SU-DHL-6 (cell line): ENCODE data around the gene NT5DC1.
A peak's percentile ranks its signal among the peaks of the same experiment; 100 is the strongest.

Source experiments
- H2AFZ ChIP-seq: fragments of 200-600 bp; sonication (generic); 2 replicates; pipeline ENCODE4 v1.6.1; 2014; ENCODE audit warnings: low read depth, mild to moderate bottlenecking, moderate library complexity, mixed read lengths, antibody characterized with exemption, low read length; ENCODE audit not compliant: severe bottlenecking
- H3F3A ChIP-seq: fragments of 200-600 bp; shearing (Covaris generic); 2 replicates; pipeline ENCODE4 v1.6.0; 2016; ENCODE audit warnings: antibody characterized with exemption, mild to moderate bottlenecking; ENCODE audit not compliant: insufficient read depth
- H3K27ac ChIP-seq: fragments of 200-600 bp; sonication (generic); 2 replicates; pipeline ENCODE4 v1.5.1; 2016; ENCODE audit warnings: low read depth, mild to moderate bottlenecking, low read length, moderate library complexity, mixed read lengths
- H3K27me3 ChIP-seq: fragments of 200-600 bp; sonication (generic), shearing (Covaris generic); 2 replicates; pipeline ENCODE4 v1.6.0; 2014; ENCODE audit warnings: mild to moderate bottlenecking, low read length
- H3K36me3 ChIP-seq: fragments of 200-600 bp; sonication (generic); 2 replicates; pipeline ENCODE4 v1.6.1; 2014; ENCODE audit warnings: mild to moderate bottlenecking, low read length, mixed read lengths
- H3K4me2 ChIP-seq: fragments of 300-600, 200-600 bp; shearing (Covaris generic), sonication (generic); 2 replicates; pipeline ENCODE4 v1.6.0; 2014; ENCODE audit warnings: low read length, low read depth, mild to moderate bottlenecking; ENCODE audit not compliant: poor library complexity, severe bottlenecking
- H3K4me3 ChIP-seq: fragments of 200-600 bp; sonication (generic); 2 replicates; pipeline ENCODE4 v1.5.1; 2014; ENCODE audit warnings: antibody characterized with exemption, low read length, mild to moderate bottlenecking, mixed read lengths; ENCODE audit not compliant: insufficient read depth, poor library complexity, severe bottlenecking
- H3K79me2 ChIP-seq: fragments of 200-600 bp; sonication (generic); 2 replicates; pipeline ENCODE4 v1.6.1; 2014; ENCODE audit warnings: mild to moderate bottlenecking, low read length, moderate library complexity; ENCODE audit not compliant: insufficient read depth
- H3K9ac ChIP-seq: fragments of 200-600 bp; sonication (generic); 2 replicates; pipeline ENCODE4 v1.7.0; 2014; ENCODE audit warnings: mild to moderate bottlenecking, low read length
- H3K9me2 ChIP-seq: fragments of 200-600 bp; sonication (generic); replicated peaks from 2 replicates; pipeline ENCODE4 v1.6.1; 2014; ENCODE audit warnings: low read length; ENCODE audit not compliant: insufficient read depth
- H3K9me3 ChIP-seq: fragments of 200-600 bp; sonication (generic); 2 replicates; pipeline ENCODE4 v1.6.1; 2014; ENCODE audit warnings: low read length, mixed read lengths; ENCODE audit not compliant: insufficient read depth
- H4K20me1 ChIP-seq: fragments of 200-600 bp; sonication (generic); 2 replicates; pipeline ENCODE4 v1.6.1; 2014; ENCODE audit warnings: low read depth, mild to moderate bottlenecking, antibody characterized with exemption, low read length, moderate library complexity, mixed read lengths
- EZH2phosphoT487 ChIP-seq: fragments of 200-600 bp; sonication (generic), shearing (Covaris generic); conservative IDR thresholded peaks from 2 replicates; pipeline ENCODE4 v1.6.1; 2018; ENCODE audit warnings: mild to moderate bottlenecking, antibody characterized with exemption, low read length, moderate library complexity, mixed read lengths
- TF ChIP-seq, protein P1 (sequence below): fragments of 200-600 bp; sonication (generic); IDR thresholded peaks from one replicate; pipeline ENCODE4 v1.5.1; 2017; ENCODE audit warnings: antibody characterized with exemption, mild to moderate bottlenecking, low read length, moderate library complexity; ENCODE audit not compliant: insufficient read depth, poor library complexity, severe bottlenecking

Gene NT5DC1

DNA sequence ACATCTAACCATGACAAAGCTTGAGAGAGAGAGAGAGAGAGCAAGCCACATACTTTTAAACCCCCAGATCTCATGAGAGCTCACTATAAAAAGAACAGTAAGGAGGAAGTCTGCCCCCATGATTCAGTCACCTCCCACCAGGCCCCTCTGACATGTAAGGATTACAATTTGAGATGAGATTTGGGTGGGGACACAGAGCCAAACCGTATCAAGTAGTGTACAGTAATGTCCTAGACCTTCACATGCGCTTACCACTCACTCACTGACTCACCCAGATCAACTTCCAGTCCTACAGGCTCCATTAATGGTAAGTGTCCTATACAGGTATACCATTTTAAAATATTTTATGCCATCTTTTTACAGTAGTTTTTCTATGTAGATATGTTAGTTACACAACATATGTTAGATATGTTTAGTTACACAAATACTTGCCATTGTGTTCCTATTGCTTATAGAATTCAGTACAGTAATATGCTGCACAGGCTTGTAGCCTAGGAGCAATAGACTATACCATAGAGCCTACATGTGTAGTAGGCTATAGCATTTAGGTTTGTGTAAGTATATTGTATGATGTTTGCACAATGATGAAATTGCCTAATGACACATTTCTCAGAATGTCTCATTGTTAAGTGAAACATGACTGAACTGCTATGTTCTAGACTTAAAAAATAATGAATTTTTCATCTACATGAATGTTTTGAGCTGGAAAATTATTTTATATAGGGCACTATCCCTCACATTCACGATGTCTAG is 167.4 kb downstream of the NT5DC1 start:
- TF ChIP-seq, protein P1, sequence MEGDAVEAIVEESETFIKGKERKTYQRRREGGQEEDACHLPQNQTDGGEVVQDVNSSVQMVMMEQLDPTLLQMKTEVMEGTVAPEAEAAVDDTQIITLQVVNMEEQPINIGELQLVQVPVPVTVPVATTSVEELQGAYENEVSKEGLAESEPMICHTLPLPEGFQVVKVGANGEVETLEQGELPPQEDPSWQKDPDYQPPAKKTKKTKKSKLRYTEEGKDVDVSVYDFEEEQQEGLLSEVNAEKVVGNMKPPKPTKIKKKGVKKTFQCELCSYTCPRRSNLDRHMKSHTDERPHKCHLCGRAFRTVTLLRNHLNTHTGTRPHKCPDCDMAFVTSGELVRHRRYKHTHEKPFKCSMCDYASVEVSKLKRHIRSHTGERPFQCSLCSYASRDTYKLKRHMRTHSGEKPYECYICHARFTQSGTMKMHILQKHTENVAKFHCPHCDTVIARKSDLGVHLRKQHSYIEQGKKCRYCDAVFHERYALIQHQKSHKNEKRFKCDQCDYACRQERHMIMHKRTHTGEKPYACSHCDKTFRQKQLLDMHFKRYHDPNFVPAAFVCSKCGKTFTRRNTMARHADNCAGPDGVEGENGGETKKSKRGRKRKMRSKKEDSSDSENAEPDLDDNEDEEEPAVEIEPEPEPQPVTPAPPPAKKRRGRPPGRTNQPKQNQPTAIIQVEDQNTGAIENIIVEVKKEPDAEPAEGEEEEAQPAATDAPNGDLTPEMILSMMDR, result no peak
- TF ChIP-seq EZH2phosphoT487, result no peak
- no peaks in the 10 kb centered on the region for H3K9me3 ChIP-seq
- no peak overlapping the region for H3K27ac ChIP-seq
- H3K9ac ChIP-seq, result no peak overlapping the region
- H3K4me3 ChIP-seq, result no peak overlapping the region
- no peaks in the 10 kb centered on the region for H3K9me2 ChIP-seq
- peaks cover 23% of the 10 kb centered on the region; the same call in 1 of the 2 replicates for H3F3A ChIP-seq
- no peaks in the 10 kb centered on the region for H4K20me1 ChIP-seq
- no peak overlapping the region for H3K4me2 ChIP-seq
- no peaks in the 10 kb centered on the region for H3K27me3 ChIP-seq
- 0 out of 2 replicates have a peak, but pooled peaks cover 3% of the 10 kb centered on the region for H3K36me3 ChIP-seq
- H2AFZ ChIP-seq, result no peak overlapping the region
- H3K79me2 ChIP-seq, result no peaks in the 10 kb centered on the region

DNA sequence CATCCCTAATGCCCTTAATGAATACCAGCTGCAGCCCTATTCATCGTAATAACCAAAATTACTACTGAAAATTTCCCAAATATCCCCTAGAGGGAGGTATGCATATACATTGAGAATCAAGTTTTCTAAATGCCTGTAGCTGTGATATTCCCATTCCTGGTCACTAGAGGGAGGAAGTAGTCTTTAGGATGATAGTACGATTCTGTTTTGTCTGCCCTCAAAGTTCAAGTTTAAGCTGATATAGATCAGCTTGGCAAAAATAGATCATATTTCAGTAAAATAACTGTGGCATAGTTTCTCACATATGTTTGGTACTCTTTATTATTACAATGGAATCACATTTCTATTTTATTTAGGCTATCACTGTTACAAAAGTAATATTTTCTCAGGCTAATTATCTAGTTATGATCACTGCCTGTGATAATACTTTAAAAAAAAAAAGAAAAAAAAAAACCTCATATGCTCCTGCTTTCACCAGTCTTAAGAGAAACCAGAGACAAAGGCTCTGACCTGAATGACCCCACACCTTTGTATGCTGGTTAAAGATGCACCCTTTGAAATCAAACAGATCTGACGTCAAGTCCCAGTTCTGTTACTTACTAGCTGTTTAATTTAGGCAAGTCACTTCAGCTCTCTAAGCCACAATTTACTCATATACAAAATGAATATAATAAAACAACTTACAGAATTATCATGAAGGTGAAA is 168.1 kb downstream of the NT5DC1 start:
- Histone ChIP-seq H3K9ac (no peak overlapping the region), H3F3A (peaks cover 23% of the 10 kb centered on the region; the same call in 1 of the 2 replicates), H2AFZ (no peak overlapping the region), H3K4me3 (no peak overlapping the region), H4K20me1 (no peaks in the 10 kb centered on the region), H3K27me3 (no peaks in the 10 kb centered on the region), H3K9me2 (no peaks in the 10 kb centered on the region), H3K36me3 (0 out of 2 replicates have a peak, but pooled peaks cover under 1% of the 10 kb centered on the region), H3K27ac (no peak overlapping the region), H3K79me2 (no peaks in the 10 kb centered on the region), H3K4me2 (no peak overlapping the region), H3K9me3 (no peaks in the 10 kb centered on the region)
- TF ChIP-seq, protein P1, result peak; percentile 67
- TF ChIP-seq EZH2phosphoT487, result no peak

DNA sequence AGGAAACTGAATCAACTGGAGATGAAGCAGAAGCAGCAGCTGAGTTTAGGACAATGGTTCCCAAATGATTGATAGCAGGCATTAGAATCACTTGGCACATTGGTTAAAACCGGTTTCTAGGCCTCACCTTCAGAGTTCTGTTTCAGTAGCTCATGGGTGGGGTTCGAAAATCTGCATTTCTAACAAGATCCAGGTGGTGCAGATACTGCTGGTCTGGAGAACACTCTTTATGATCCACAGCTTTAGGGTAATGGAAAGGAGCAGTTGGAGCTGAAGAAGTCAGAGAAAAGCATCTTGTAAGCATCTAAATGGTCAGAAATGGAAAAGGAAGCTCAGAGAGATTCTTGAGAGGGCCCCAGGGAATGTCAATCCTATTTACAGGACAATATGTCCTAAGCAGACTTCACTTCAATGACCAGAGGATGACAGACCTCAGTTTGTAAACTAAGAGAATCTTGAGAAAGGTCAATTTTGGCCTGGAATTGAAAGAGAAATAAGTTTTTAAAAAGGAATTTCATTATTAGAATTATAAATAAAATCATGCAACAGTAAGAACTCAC is 170.6 kb downstream of the NT5DC1 start:
- no peaks in the 10 kb centered on the region for H3K9me2 ChIP-seq
- H3K27ac ChIP-seq, result no peak overlapping the region
- no peaks in the 10 kb centered on the region for H3K27me3 ChIP-seq
- H3K79me2 ChIP-seq, result peaks cover 17% of the 10 kb centered on the region
- no peak overlapping the region for H3K4me3 ChIP-seq
- TF ChIP-seq EZH2phosphoT487, result no peak
- TF ChIP-seq, protein P1, result no peak
- no peaks in the 10 kb centered on the region for H3K36me3 ChIP-seq
- peaks cover 29% of the 10 kb centered on the region for H3F3A ChIP-seq
- H2AFZ ChIP-seq, result no peak overlapping the region
- no peak overlapping the region for H3K4me2 ChIP-seq
- no peak overlapping the region for H3K9ac ChIP-seq
- peaks cover 3% of the 10 kb centered on the region; the same call in 1 of the 2 replicates for H4K20me1 ChIP-seq
- no peaks in the 10 kb centered on the region for H3K9me3 ChIP-seq
